ENCODE data around the gene BUB3.

Gene BUB3

DNA sequence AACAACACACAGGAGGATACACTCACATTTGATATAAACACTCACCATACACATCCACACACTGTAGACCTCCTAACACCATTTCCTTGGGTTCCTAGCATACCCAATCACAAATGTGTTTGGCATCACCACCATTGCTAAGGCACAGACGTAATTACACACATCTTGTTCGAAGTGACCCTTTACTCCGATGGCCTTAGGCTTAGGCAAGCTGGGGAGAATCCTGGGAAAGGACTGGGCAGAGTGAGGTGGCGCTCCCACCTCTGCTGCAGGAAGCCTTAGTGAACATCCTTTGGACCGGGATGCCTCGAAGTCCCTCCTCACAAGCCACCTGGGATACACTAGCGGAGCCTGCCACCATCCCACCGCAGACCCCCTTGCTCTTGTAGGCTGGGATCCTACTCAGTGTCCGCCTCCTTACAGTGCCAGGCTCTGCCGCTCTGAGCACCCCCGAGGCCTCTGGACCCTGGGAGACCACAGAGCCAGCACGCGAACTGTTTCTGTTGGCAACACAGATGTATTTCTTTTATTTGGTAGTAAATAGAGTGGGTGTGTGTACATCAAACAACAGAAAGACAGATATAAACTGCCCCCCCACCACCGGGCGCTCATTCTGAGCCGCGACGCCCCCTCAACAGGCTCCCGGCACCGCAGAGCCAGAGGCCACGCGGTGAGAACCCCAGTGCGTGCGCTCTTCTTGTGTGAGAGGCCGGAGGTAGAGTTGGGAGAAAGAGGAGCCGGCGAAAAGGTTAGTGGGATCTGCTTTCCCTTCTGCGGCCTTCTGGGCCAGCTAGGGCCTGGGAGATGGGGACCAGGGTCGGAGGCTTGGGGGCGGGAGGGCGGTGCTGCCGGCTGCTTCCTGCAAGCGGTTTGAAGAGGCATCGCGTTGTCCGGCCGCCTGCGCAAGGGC, 12.2 kb upstream of the BUB3 start:
- no peak for DNase-seq

DNA sequence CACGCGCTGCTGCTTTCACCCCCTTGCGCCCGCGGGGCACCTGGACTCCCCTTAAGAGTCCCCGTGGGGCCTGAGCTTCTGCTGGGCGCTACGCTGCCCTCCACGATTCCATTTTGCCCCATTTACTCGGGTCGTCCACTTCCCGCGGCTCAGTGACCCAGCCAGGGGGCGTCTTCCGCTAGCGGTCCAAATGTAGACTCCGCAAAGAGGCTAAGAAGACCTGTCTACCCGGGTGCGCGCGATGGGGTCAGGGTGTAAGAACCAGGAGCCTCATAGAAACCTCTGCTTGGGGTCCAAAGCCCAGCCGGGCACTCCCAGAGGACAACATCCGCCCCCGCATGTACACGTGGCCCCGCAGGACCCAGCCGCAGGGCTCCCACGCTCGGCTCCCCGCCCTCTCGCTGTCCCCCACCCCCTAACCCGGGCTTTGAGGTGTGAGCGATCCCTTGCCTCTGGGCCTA, 11.5 kb upstream of the BUB3 start:
- DNase-seq: no peak

DNA sequence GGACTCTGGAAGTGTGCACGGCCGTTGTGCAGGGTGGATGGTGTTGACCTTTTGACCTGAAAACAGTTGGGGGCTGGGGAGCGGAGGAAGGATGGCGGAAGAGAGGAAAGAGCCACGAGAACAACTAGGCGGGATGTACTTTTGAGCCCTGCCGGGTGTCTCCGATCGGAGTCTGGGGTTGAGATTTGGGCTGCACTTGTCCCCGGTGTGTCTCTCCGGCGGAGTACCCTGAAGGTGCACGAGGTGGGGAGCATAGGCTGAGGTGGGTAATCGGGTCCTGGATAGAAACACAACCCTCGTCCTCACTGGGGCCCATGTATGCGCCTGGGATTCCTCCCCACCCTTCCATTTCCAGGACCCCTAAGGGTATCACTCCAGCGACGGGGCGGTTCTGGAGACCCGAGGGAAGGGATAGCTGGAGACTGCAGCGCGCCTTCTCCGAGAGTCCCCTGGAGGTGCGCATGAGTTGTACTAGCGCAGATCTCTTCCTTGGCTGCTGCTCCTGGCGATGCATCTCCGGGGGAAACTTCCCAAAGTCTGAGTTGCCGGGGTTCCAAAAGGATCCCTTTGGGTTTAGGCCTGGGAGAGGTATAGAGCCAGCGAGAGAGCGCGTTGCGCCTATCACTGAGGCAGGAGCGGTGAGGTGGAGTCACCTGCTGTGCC, 10.9 kb upstream of the BUB3 start:
- no peak for DNase-seq

DNA sequence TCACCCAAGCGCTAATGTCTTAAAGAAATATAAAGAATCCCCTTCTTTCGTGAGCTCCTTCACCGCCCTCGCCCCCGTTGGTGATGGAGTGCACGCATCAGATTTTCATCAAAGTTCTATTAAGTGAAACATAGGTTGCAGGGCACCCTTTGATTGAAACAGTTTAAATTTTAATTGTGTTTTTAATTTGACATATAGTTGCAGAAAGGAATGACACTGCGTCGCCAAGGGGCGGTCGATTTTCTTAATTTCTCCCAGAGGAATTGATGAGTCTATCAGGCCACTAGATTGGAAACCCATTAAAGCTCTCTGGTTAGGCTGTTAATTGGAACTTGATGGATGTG, 10.4 kb upstream of the BUB3 start:
- no peak for DNase-seq

DNA sequence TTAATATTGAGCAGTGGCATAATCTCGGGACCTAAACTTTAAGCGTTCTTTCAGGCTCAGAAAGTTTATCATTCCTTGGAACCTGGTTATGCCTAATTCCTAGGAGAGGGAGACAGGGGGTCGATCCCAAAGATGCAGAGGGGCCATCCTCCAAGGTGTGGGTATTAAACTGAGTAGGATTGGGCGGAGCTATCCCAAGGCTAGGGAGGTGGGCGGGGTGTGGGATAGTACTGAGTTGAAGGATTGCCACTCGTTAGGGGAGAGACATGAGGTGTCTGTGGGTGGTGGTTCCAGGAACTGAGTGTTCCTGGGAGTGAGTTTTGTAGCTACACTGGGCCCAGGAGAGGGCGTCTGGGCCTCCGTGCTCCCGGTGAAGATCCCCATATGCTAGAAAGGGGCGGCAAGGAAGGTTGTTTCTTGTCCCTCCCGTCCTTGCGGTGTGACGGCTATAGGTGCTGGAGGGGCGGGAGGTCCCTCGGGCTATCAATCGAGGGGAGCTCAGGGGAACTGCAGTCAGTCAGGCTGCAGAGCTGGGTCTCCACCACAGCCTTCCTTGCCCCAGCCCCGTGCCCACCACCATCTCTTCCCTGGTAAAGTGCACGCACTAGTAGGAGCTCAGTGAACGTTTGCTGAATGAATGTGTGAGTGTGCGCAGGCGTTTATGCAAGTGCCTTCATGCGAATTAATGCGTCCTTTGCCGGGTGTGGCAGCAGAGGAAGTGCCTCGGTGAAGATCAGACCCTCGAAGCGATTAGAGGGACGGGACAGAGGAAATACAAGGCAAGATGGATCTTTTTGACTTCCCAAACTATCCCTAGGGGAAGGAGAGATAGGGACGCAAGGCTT, 9.3 kb upstream of the BUB3 start:
- DNase-seq: no peak

DNA sequence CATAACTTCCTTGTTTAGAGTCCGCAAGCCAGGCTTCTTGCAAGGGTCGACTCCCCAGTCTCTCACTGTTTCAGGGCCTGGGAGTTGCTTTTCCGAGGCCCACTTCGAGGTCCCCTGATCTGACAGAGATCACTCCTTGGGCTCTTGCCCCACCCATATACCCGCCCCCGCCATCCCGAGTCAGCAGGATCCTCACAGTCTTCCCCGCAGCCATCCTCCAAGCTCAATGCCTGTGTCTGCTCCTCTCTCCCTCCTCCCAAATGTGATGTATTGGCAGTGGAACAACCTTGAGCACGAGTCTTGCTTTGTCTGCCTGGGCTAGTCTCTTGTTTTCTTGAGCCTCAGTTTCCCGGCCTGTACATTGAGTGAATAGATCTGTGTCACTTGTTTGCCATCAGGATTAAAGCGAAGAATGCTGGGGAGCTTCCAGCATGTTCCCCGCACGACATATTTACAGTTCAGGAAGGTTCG, 8.6 kb upstream of the BUB3 start:
- no peak for DNase-seq

DNA sequence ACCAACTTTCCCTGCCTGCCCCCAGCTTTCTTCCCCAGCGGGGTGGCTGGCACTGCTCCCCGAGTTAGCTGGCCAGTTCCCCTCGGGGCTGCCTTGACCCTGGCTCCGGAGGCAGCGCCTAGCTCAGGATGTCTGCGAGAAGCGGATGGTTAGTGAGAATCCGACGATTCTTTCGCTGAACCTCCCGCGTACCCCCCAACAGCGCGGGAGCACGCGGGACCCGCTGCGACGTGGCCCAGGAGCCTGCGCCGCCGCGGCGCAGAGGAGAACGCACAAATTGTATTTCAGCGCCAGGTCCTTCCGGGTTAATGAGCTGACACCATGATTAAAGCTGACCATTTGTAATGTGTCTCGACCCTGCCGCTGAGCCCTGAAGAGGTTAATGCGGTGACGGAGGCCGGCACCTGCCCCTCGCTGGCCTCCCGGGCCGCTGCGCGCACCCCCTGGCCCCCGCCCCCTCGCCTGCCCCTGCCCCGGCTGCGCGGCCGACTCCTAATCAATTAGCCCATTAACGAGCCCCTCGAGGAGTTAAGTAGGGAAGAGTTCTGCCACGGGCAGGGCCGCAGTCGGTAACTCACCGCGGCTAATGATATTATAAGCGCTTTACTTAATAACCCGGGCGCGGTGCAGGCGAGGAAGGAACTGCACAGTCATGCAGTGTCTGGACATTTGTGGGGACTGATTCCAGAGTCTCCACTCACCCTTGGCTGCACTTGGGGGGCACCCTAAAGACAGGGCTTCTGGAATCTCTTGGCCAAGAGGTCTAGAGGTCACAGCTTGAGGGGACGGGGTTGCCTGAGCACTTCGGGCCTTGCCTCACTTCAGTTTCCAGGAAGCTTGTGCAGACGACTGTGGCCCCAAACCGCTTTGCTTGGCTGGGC, 7.9 kb upstream of the BUB3 start:
- DNase-seq: no peak

DNA sequence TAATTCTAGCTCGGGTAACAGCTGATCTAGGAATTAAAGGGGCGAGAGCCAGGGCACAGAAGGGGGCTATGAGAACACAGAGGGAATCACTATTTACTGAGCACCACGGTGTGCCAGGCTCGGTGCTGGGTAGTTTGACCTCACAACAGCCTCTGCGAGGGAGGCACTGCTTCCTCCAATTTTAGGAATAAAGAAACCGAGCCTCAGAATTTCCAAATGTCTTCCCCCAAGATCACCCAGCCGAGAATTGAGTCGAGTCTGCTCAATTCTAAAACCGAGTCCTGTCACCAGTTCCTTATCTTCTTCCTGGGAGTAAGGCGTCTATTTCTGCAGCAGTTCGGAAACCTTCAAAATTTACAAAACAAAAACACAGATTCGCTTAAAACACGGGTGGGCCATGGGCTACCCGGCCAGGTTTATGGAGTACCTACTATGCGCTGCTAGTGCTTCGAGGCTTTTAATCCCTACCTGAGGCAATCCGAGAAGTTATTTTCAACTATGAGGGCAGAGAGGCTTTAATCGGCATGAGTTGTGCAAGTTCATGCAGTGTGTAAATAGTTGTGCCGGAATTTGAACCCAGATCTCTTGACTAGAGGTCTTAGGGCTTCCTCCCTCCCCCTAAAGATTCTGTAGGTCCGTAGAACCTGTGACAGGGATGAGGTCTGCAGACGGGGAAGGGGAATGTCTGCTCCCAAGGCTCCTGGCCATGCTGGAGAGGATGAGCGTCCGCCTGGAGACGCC, 7.1 kb upstream of the BUB3 start:
- DNase-seq: no peak

DNA sequence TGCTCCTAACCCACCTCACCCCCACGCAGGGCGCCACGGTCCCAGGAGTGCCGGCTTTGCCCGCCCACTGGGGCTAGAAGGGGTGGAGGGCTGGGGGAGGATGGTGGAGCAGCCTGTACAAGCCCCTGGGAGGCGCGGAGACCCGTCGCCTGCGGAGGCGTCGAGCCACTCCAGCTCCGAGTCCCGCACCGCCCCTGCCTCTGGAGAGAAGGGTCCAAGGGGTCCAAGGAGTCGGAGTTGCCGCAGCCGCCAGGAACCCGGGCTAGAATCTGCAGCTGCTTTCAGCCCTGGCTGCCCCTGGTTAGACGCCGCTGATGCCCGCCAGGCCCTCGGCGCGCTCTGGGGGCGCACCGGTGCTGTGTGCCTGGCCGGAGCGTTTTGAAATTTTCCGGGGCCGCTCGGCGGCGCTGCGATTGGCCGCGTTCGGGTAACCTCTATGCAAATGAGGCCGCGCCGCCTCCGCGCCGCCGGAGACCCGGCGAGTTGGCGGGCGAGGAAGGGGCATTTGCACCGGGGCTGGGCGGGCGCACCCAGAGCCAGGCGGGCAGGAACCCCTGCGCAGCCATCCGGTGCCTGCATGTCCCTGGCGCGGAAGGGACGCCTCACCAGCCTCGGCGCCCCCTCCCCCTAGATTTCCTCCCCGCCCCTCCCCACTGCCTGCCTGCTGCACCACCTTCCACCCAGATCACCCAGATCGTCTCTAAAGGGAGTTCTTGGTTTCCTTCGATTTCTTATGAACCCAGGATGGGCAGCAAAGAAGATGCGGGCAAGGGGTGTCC, 6.4 kb upstream of the BUB3 start, which contains the start of gene HMX2:
TSS of gene HMX2 (plus strand) at position 502 of the 779 bp plus-strand sequence. CDS start at position 745, 243 bp downstream.
- no peak for DNase-seq

DNA sequence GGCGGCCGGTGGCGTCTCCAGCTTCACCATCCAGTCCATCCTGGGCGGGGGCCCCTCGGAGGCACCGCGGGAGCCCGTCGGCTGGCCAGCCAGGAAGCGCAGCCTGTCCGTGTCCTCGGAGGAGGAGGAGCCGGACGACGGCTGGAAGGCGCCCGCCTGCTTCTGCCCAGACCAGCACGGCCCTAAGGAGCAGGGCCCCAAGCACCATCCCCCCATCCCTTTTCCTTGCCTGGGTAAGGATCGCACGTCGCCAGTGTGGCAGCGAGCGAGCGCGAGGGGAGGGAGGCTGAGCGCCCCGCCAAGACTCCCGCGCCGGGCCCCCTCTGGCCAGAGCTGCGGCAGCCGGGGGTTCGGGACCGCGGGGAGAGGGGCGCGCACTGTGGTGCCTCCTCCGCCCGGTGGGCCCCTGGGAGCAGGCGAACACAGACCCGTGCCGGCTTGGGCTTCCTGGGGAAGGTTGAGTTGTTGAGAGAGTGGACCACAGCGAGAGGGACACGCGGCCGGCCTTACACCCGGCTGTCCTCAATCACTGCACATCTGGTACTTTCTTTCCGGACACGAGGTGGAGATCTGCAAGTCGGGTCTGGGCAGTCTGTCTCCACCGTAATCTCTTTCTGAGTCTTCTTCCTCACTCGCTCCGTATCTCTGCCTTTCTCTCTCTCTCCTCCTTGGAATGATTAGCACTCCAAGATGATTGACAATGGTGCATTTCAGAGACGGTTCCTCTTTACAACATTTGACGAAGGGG, 5.6 kb upstream of the BUB3 start:
- no peak for DNase-seq

DNA sequence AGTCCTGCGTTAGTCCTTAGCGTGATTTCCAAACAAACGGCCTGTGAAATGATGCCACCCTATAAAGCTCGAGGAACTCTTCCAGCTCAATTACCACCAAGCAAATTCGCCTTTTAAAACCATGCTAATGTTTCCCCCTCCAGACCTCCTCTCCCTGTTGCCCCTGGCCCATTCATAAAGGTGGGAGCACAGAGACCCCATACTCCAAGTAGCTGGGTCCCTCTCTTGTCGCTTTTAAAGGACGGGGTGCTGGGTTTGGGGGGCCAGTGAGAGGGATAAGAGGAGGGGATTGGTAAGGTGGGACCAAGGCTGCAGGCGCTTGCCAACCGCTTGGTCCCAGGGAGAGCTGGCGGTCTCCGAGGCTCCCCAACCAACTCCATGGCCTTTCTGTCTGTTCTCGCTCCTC, 5.0 kb upstream of the BUB3 start:
- no peak for DNase-seq

DNA sequence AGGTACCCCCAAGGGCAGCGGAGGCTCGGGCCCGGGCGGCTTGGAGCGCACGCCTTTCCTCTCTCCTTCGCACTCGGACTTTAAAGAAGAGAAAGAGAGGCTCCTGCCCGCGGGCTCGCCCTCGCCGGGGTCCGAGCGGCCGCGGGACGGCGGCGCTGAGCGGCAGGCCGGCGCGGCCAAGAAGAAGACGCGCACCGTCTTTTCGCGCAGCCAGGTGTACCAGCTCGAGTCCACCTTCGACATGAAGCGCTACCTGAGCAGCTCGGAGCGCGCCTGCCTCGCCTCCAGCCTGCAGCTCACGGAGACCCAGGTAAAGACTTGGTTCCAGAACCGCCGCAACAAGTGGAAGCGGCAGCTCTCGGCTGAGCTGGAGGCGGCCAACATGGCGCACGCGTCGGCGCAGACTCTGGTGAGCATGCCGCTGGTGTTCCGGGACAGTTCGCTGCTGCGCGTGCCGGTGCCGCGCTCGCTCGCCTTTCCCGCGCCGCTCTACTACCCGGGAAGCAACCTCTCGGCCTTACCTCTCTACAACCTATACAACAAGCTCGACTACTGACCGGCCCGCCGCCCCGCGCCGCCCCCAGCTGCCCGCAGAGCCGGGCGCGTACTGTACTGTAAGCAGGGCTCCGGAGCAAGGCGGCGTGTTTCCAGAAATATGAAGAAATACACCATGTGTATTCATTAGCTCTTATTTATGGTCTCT, 4.5 kb upstream of the BUB3 start:
- peak; percentile 49 for DNase-seq

DNA sequence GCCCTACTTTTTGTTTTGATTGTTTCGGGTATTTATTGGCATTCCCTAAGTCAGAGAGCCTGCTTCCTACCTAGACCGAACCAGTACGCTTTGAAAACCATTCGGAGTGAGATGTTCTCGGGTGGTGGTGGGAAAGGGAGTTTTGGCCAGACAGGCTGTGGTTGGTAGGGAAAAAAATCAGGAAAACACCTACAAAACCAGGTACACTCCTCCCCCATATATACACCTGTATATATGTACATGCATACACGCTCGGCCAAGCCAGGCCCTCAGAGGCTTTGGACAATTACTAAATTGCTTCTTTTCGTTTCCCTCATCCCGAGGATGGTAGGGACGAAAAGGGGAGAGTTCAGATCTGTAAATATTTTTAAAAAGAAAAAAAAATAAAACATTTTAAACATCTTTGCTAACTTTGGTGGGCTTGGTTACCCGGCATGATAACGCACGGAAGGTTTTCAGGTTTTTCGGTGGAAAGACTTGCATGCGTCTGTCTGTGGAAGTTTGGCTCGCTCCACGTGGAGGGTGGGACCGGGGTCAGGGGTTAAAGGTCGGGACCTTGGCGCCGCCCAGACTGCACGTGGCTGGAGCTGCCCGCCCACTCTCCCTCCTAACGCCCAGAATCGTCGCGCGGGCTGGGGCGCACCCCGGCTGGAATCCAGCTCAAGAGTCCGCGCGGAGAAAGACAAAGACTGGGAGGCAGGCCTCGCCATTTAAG, 3.8 kb upstream of the BUB3 start:
- DNase-seq: peak; percentile 40

DNA sequence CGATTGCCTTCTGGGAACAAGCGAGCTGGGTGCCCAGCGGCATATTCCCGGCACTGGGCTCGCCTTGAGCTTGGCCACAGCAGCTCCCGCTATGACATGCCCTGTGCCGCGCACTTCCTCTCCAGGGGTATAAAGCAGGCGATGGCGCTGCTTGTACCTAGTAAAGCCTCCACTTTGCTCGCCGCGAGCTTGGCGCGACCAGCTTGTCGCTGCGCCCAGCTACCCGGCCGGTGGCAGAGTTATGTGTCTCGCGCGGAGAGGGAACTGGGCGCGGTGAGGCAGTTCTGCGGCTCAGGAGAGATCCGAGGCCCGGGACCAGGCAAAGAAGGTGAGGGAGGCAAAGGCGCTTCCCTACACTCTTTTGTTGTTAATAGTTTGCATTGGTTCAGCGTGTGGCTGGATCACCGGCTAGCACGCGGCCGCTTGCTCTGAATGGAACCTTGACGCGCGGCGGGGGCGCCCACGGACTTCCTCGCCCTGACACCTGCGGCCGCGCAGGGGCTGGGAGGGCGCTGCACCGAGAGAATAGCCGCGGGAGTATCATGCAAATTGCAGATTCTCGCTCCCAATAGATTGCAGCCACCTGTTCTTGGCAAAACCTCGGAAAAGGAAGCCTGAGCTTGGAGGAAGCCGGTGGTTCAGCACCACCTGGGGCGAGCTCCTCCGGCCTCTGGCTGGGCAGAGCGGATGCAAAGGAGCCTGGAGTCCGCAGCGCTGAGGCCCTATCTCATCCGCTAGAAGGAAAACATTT, 3.0 kb upstream of the BUB3 start:
- DNase-seq: peak; percentile 49

DNA sequence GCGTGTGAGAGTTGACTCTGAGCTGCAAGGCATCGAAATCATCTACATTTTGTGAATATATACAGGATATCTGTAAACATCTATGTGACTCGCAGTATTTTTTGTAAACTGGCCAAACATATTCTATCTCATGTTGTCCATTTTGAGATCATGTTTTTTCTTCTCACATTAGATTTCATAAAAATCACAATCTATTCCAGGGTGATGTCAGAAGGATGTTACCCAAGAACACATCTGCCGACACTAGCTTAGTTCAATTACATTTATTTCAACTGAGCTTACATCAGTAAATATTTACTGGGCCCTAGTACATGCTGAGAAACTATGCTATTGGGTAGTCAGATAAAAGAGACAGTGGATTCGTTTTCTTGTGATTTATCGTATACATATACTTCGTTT, 2.5 kb upstream of the BUB3 start:
- no peak for DNase-seq

DNA sequence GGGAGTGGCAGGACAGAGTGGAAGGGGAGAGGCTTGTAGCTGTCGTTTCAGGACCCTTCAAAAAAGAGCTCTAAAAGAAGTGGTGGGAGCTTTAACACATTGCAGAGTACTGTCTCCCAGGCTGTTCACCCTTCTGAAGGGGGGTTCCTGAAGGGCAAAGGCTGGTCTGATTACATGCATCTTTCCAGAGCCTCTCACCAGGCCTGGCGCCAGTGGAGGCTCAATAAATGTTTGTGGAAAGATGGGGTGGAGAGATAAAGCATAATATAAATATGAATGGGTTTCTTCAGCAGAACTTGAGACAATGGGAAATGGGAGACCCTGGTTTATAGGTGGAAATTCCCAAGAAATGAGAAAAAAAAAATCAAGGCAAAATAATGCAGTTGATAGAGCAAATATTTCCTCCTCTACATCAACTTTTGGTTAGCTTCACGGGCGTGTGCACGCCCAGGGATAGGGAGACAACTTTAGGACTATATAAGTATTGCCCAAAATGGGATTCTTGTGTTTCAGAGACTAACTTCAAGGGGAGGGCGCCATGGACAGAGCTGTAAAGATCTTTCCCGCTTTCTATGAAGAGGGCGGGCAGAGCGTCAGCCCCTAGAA, 613 bp upstream of the BUB3 start:
- DNase-seq: no peak
